K562 (cell line): ENCODE measurements around the gene CAPN5. TPM values are rescaled to one million over a fixed set of nuclear protein-coding genes. Genes with fewer than 3 reads are reported as not detected.

Experiments
- ATF7 ChIP-seq: fragments of 450-650 bp; IDR thresholded peaks from 2 replicates; pipeline ENCODE4 v1.7.1; 2014; ENCODE audit warnings: mild to moderate bottlenecking, moderate library complexity
- CBX8 ChIP-seq: fragments of 200-600 bp; sonication (generic); IDR thresholded peaks from 2 replicates; pipeline ENCODE4 v1.6.1; 2012; ENCODE audit warnings: borderline replicate concordance, mixed run types, low read depth, mild to moderate bottlenecking, moderate library complexity, mixed read lengths, low read length, control low read depth, inconsistent platforms; ENCODE audit not compliant: poor library complexity, severe bottlenecking; ENCODE audit errors: extremely low read depth
- EP400 ChIP-seq: fragments of 450-650 bp; IDR thresholded peaks from 2 replicates; pipeline ENCODE4 v1.6.1; 2017; ENCODE audit warnings: antibody characterized with exemption, mild to moderate bottlenecking, moderate library complexity
- GABPB1 ChIP-seq: sonication (generic); formaldehyde crosslinking; IDR thresholded peaks from 2 replicates; pipeline ENCODE4 v1.8.0; 2022; ENCODE audit warnings: mild to moderate bottlenecking, missing genetic modification reagents
- HDAC6 ChIP-seq: IDR thresholded peaks from 2 replicates; pipeline ENCODE4 v1.6.1; 2012; ENCODE audit warnings: low read depth, mild to moderate bottlenecking, control low read depth, inconsistent platforms, low read length, moderate library complexity
- MEIS2 ChIP-seq: fragments of 450-650 bp; IDR thresholded peaks from 2 replicates; pipeline ENCODE4 v1.6.1; 2014; ENCODE audit warnings: mild to moderate bottlenecking; ENCODE audit not compliant: partially characterized antibody
- MYBL2 ChIP-seq, 2 experiments: fragments of 450-650 bp in 1 of 2; sonication (generic) in 1 of 2; formaldehyde crosslinking in 1 of 2; IDR thresholded peaks; 2 replicates each; pipeline versions ENCODE4 v1.6.1 to v1.8.1; 2017 to 2022; ENCODE audit warnings: borderline replicate concordance in 1 of 2, inconsistent platforms in 1 of 2, low read depth in 1 of 2, mild to moderate bottlenecking in 1 of 2, missing genetic modification reagents in 1 of 2, moderate library complexity in 1 of 2
- NFE2L1 ChIP-seq: fragments of 450-650 bp; IDR thresholded peaks from 2 replicates; pipeline ENCODE4 v1.6.1; 2016; ENCODE audit warnings: missing genetic modification characterization, low read depth, mild to moderate bottlenecking, missing compliant biosample characterization, moderate library complexity, borderline replicate concordance
- PHB ChIP-seq: fragments of 250-450 bp; sonication (Bioruptor Pico); IDR thresholded peaks from 2 replicates; pipeline ENCODE4 v1.5.0; 2021
- PHB2 ChIP-seq: fragments of 450-650 bp; IDR thresholded peaks from 2 replicates; pipeline ENCODE4 v1.6.1; 2017; ENCODE audit warnings: low read depth
- POLR2G ChIP-seq: fragments of 200-400 bp; formaldehyde crosslinking; IDR thresholded peaks from 2 replicates; pipeline ENCODE4 v1.6.1; 2017; ENCODE audit warnings: low read depth, mild to moderate bottlenecking, antibody characterized with exemption, low read length, moderate library complexity
- RAD21 ChIP-seq, 2 experiments: fragments of 250-450 bp in 1 of 2; fragments of 450-650 bp in 1 of 2; sonication (Bioruptor Pico) in 1 of 2; formaldehyde crosslinking in 1 of 2; IDR thresholded peaks in 1 of 2; conservative IDR thresholded peaks in 1 of 2; 2 replicates each; pipeline versions ENCODE4 v1.4.0 to v1.8.0; 2020 to 2022; ENCODE audit warnings: mild to moderate bottlenecking in 2 of 2, moderate library complexity in 1 of 2
- SMAD3 ChIP-seq: fragments of 450-650 bp; formaldehyde crosslinking; conservative IDR thresholded peaks from 2 replicates; pipeline ENCODE4 v1.4.0; 2020; ENCODE audit warnings: mild to moderate bottlenecking
- TAL1 ChIP-seq: fragments of 450-650 bp; IDR thresholded peaks from 2 replicates; pipeline ENCODE4 v1.6.1; 2016; ENCODE audit warnings: mild to moderate bottlenecking
- ZNF12 ChIP-seq: sonication (generic); formaldehyde crosslinking; IDR thresholded peaks from 2 replicates; pipeline ENCODE4 v1.4.0; 2020; ENCODE audit warnings: mild to moderate bottlenecking, missing genetic modification reagents
- ZNF224 ChIP-seq: sonication (generic); formaldehyde crosslinking; IDR thresholded peaks from 2 replicates; pipeline ENCODE4 v1.8.0; 2022; ENCODE audit warnings: mild to moderate bottlenecking, missing genetic modification reagents
- ZNF668 ChIP-seq: fragments of 250-450 bp; sonication (Bioruptor Pico); IDR thresholded peaks from 2 replicates; pipeline ENCODE4 v1.8.0; 2022; ENCODE audit warnings: mild to moderate bottlenecking, inconsistent platforms
- polyA plus RNA-seq, 8 experiments: library from polyadenylated mRNA; depleted of rRNA in 4 of 8; stranded (reverse) in 5 of 8; unstranded in 3 of 8; fragments of >200 nt; fragmentation: Nextera tagmentation in 2 of 8; fragmentation: Illumina TruSeq in 1 of 8; extraction: Ambion mirVana in 2 of 8; extraction: Trizol in 1 of 8; gene quantifications; 2 replicates each; pipeline versions ENCODE4 v1.2.1 to v1.2.3, GENCODE V29; 2011 to 2014; ENCODE audit warnings: inconsistent platforms in 1 of 8, missing spikeins in 1 of 8
- total RNA-seq, 7 experiments: library from RNA; depleted of rRNA in 6 of 7; stranded (reverse); fragments of >200 nt in 6 of 7; fragmentation: Illumina TruSeq in 2 of 7; extraction: Trizol in 2 of 7; gene quantifications; 2 replicates each; pipeline versions ENCODE4 v1.2.1 to v1.2.3, GENCODE V29; 2011 to 2021; ENCODE audit warnings: low replicate concordance in 1 of 7
- TF ChIP-seq, protein P1 (sequence below): fragments of 450-650 bp; conservative IDR thresholded peaks from 2 replicates; pipeline ENCODE4 v1.6.1; 2016; ENCODE audit warnings: missing genetic modification characterization, low read depth, mild to moderate bottlenecking, control low read depth, missing compliant biosample characterization
- TF ChIP-seq, protein P2 (sequence below), 2 experiments: IDR thresholded peaks in 1 of 2; conservative IDR thresholded peaks in 1 of 2; 2 replicates each; pipeline ENCODE4 v1.6.1; 2016; ENCODE audit warnings: low read depth in 2 of 2, mild to moderate bottlenecking in 1 of 2, missing compliant biosample characterization in 1 of 2, missing genetic modification characterization in 1 of 2, moderate library complexity in 1 of 2
- TF ChIP-seq, protein P3 (sequence below), 2 experiments: fragments of 450-650 bp; IDR thresholded peaks; 2 replicates each; pipeline ENCODE4 v1.6.1; 2018; ENCODE audit warnings: mild to moderate bottlenecking in 2 of 2, low read depth in 1 of 2; ENCODE audit not compliant: partially characterized antibody in 2 of 2

CAPN5 gene
- total and polyA plus RNA-seq, 9 of the 15 experiments (the other 6 are each of a cell fraction or from before 2014, with no cell fraction given), result 0.04 to 0.44 (median 0.14) TPM; not detected in 2

DNA sequence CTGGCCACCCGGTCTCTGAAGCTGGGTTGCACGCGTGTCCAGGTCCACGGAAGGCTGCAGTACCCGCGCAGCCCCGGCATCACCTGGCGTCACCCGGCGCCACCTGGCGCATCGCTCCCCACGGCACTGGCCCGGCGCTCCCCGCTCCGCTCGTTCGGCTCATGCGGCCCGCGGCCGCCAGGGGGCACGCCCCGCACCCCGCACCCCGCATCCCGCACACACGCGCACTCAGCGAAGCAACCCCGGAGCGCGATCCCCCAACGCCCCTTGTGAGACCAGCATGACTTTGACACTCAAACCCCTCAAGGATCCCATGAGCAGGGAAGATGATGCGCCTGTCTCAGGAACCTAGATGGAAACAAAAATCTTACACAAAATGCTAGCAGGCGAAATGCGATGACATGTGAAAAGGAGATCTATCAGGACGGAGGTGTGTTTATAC is 20.7 kb upstream of the CAPN5 start (continued):
- TF ChIP-seq, protein P1, sequence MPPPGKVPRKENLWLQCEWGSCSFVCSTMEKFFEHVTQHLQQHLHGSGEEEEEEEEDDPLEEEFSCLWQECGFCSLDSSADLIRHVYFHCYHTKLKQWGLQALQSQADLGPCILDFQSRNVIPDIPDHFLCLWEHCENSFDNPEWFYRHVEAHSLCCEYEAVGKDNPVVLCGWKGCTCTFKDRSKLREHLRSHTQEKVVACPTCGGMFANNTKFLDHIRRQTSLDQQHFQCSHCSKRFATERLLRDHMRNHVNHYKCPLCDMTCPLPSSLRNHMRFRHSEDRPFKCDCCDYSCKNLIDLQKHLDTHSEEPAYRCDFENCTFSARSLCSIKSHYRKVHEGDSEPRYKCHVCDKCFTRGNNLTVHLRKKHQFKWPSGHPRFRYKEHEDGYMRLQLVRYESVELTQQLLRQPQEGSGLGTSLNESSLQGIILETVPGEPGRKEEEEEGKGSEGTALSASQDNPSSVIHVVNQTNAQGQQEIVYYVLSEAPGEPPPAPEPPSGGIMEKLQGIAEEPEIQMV (tag), result no peak
- peak; percentile 62 to 85 for TF ChIP-seq RAD21 (CRISPR knock-in tag; conservative IDR thresholded peaks at IDR 0.05 in 1 of 2, IDR thresholded peaks at IDR 0.05 in 1 of 2)
- TF ChIP-seq GABPB1, result no peak
- TF ChIP-seq HDAC6, result no peak
- no peak for TF ChIP-seq ZNF224
- TF ChIP-seq ATF7, result no peak
- TF ChIP-seq SMAD3 (CRISPR knock-in tag), result no peak
- TF ChIP-seq, protein P2, sequence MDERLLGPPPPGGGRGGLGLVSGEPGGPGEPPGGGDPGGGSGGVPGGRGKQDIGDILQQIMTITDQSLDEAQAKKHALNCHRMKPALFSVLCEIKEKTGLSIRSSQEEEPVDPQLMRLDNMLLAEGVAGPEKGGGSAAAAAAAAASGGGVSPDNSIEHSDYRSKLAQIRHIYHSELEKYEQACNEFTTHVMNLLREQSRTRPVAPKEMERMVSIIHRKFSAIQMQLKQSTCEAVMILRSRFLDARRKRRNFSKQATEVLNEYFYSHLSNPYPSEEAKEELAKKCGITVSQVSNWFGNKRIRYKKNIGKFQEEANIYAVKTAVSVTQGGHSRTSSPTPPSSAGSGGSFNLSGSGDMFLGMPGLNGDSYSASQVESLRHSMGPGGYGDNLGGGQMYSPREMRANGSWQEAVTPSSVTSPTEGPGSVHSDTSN (CRISPR knock-in tag; IDR thresholded peaks at IDR 0.05; ENCODE audit: low read depth), result no peak
- TF ChIP-seq, protein P2 (tag; conservative IDR thresholded peaks at IDR 0.05; ENCODE audit: low read depth), result no peak
- TF ChIP-seq MYBL2 (IDR thresholded peaks at IDR 0.05; ENCODE audit: low read depth), result no peak
- TF ChIP-seq MYBL2 (CRISPR knock-in tag; IDR thresholded peaks at IDR 0.05; ENCODE audit: borderline replicate concordance), result no peak
- TF ChIP-seq PHB, result no peak
- TF ChIP-seq MEIS2, result no peak
- TF ChIP-seq ZNF12 (CRISPR knock-in tag), result no peak
- TF ChIP-seq TAL1, result no peak
- TF ChIP-seq ZNF668 (CRISPR knock-in tag), result no peak
- no peak for TF ChIP-seq PHB2
- no peak for TF ChIP-seq NFE2L1 (tag)
- TF ChIP-seq EP400, result no peak
- TF ChIP-seq POLR2G, result no peak
- TF ChIP-seq, protein P3, sequence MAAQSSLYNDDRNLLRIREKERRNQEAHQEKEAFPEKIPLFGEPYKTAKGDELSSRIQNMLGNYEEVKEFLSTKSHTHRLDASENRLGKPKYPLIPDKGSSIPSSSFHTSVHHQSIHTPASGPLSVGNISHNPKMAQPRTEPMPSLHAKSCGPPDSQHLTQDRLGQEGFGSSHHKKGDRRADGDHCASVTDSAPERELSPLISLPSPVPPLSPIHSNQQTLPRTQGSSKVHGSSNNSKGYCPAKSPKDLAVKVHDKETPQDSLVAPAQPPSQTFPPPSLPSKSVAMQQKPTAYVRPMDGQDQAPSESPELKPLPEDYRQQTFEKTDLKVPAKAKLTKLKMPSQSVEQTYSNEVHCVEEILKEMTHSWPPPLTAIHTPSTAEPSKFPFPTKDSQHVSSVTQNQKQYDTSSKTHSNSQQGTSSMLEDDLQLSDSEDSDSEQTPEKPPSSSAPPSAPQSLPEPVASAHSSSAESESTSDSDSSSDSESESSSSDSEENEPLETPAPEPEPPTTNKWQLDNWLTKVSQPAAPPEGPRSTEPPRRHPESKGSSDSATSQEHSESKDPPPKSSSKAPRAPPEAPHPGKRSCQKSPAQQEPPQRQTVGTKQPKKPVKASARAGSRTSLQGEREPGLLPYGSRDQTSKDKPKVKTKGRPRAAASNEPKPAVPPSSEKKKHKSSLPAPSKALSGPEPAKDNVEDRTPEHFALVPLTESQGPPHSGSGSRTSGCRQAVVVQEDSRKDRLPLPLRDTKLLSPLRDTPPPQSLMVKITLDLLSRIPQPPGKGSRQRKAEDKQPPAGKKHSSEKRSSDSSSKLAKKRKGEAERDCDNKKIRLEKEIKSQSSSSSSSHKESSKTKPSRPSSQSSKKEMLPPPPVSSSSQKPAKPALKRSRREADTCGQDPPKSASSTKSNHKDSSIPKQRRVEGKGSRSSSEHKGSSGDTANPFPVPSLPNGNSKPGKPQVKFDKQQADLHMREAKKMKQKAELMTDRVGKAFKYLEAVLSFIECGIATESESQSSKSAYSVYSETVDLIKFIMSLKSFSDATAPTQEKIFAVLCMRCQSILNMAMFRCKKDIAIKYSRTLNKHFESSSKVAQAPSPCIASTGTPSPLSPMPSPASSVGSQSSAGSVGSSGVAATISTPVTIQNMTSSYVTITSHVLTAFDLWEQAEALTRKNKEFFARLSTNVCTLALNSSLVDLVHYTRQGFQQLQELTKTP (IDR thresholded peaks at IDR 0.05; ENCODE audit: low read depth in 1 of 2, partially characterized antibody in 2 of 2), result no peak
- TF ChIP-seq CBX8, result no peak
